Measurements from ENCODE around the gene TLK2.

TLK2 gene

GRCh38 chr17:62630365-62631085 lies 151.9 kb downstream of the TLK2 start:
- H3K4me3 ChIP-seq (ENCODE audit: low read depth, low read length) = no peak overlapping the region
- no peak for TF ChIP-seq CTCF (IDR thresholded peaks at IDR 0.05; ENCODE audit: control insufficient read depth, extremely low read depth, insufficient read depth)
- DNase-seq (ENCODE audit: low read depth) = no peak

GRCh38 chr17:62631086-62631935 lies 152.7 kb downstream of the TLK2 start:
- no peak for TF ChIP-seq CTCF (IDR thresholded peaks at IDR 0.05; ENCODE audit: control insufficient read depth, extremely low read depth, insufficient read depth)
- no peak overlapping the region for H3K4me3 ChIP-seq (ENCODE audit: low read depth, low read length)
- no peak for DNase-seq (ENCODE audit: low read depth)

GRCh38 chr17:62631936-62632924 lies 153.6 kb downstream of the TLK2 start:
- DNase-seq (ENCODE audit: low read depth) = no peak
- TF ChIP-seq CTCF (IDR thresholded peaks at IDR 0.05; ENCODE audit: control insufficient read depth, extremely low read depth, insufficient read depth) = no peak
- H3K4me3 ChIP-seq (ENCODE audit: low read depth, low read length) = no peak overlapping the region

GRCh38 chr17:62637809-62638208 lies 159.2 kb downstream of the TLK2 start:
- no peak overlapping the region for H3K4me3 ChIP-seq (ENCODE audit: low read depth, low read length)
- TF ChIP-seq CTCF (IDR thresholded peaks at IDR 0.05; ENCODE audit: control insufficient read depth, extremely low read depth, insufficient read depth) = no peak
- DNase-seq (ENCODE audit: low read depth) = no peak

GRCh38 chr17:62641153-62641552 lies 162.5 kb downstream of the TLK2 start:
- no peak for TF ChIP-seq CTCF (IDR thresholded peaks at IDR 0.05; ENCODE audit: control insufficient read depth, extremely low read depth, insufficient read depth)
- no peak overlapping the region for H3K4me3 ChIP-seq (ENCODE audit: low read depth, low read length)
- no peak for DNase-seq (ENCODE audit: low read depth)

GRCh38 chr17:62641951-62642350 lies 163.3 kb downstream of the TLK2 start:
- TF ChIP-seq CTCF (IDR thresholded peaks at IDR 0.05; ENCODE audit: control insufficient read depth, extremely low read depth, insufficient read depth) = no peak
- no peak for DNase-seq (ENCODE audit: low read depth)
- H3K4me3 ChIP-seq (ENCODE audit: low read depth, low read length) = no peak overlapping the region

Data from LNCaP clone FGC (cell line).